HEK293 (cell line): Measurements from ENCODE around the gene KLK3.

Experiments used
- YY1 ChIP-seq: fragments of 450-650 bp; formaldehyde crosslinking; IDR thresholded peaks from 2 replicates; pipeline ENCODE4 v1.5.1; 2018; ENCODE audit warnings: missing biosample characterization, missing genetic modification characterization
- ZNF830 ChIP-seq: fragments of 450-650 bp; IDR thresholded peaks from 2 replicates; pipeline ENCODE4 v1.5.0; 2018; ENCODE audit warnings: missing biosample characterization, missing genetic modification characterization, low read depth, mild to moderate bottlenecking, moderate library complexity

DNA sequence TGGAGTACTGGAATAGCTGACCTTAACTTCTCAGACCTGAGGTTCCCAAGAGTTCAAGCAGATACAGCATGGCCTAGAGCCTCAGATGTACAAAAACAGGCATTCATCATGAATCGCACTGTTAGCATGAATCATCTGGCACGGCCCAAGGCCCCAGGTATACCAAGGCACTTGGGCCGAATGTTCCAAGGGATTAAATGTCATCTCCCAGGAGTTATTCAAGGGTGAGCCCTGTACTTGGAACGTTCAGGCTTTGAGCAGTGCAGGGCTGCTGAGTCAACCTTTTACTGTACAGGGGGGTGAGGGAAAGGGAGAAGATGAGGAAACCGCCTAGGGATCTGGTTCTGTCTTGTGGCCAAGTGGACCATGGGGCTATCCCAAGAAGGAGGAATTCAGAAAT is 6.3 kb downstream of the KLK3 start:
- TF ChIP-seq ZNF830 (no peak), YY1 (tag by site-specific recombination) (no peak)
